ENCODE data around the gene SRSF1. TPM values are rescaled to one million over a fixed set of nuclear protein-coding genes. Genes with fewer than 3 reads are reported as not detected.

The SRSF1 gene
- total and polyA plus RNA-seq, 9 donors, result 77.8 to 184 (median 157) TPM

DNA sequence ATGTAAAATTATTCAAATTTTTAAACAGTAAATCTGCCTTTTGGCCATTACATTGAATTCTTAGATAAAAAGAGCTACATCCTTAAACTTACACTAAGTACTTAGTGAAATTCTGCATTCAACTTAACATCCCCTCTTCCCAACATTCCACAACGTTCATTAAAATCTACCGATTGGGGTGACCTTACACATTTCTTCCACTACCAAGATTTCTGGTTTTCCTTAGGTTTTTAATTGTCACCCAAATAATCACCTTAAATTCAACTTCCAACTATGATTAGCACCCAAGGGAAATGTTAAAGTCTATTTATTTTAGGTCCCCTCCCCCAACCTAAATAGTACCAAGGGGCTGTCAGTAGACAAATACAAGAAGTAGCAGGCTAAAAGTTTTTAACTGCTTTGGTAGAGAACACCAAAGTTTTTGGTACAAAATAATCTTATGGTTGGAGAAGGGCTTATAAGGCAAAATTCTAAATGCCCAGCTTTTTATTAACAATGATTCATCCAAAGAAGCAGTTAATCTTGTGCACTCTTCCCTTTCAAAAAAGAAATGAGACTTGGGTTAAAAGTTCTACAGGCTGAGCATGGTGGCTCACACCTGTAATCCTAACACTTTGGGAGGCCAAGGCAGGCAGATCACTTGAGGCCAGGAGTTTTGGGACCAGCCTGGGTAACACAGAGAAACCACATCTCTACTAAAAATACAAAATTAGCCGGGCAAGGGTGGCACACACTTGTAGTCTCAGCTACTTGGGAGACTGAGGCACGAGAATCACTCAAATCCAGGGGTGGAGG is 4.7 kb downstream of the SRSF1 start:
- intact Hi-C loops (cut with DNase I), result no loop called here
- no peak overlapping the region for H3K27ac ChIP-seq
- peaks cover 2% of the 10 kb centered on the region for H3K4me1 ChIP-seq (ENCODE audit: insufficient read depth)
- 55 to 59% (median 58%) methylated on average over 4 of the region's 4 CpGs for WGBS, 3 donors
- TF ChIP-seq POLR2A (IDR thresholded peaks at IDR 0.05), result no peak
- TF ChIP-seq, protein P1, sequence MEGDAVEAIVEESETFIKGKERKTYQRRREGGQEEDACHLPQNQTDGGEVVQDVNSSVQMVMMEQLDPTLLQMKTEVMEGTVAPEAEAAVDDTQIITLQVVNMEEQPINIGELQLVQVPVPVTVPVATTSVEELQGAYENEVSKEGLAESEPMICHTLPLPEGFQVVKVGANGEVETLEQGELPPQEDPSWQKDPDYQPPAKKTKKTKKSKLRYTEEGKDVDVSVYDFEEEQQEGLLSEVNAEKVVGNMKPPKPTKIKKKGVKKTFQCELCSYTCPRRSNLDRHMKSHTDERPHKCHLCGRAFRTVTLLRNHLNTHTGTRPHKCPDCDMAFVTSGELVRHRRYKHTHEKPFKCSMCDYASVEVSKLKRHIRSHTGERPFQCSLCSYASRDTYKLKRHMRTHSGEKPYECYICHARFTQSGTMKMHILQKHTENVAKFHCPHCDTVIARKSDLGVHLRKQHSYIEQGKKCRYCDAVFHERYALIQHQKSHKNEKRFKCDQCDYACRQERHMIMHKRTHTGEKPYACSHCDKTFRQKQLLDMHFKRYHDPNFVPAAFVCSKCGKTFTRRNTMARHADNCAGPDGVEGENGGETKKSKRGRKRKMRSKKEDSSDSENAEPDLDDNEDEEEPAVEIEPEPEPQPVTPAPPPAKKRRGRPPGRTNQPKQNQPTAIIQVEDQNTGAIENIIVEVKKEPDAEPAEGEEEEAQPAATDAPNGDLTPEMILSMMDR (IDR thresholded peaks at IDR 0.05), result no peak
- no peak for TF ChIP-seq EP300 (IDR thresholded peaks at IDR 0.05)
- no peak for DNase-seq
- H3K9me3 ChIP-seq, result no peaks in the 10 kb centered on the region
- H3K27me3 ChIP-seq, result no peaks in the 10 kb centered on the region
- H3K4me3 ChIP-seq, result no peak overlapping the region
- H3K36me3 ChIP-seq, result no peaks in the 10 kb centered on the region

DNA sequence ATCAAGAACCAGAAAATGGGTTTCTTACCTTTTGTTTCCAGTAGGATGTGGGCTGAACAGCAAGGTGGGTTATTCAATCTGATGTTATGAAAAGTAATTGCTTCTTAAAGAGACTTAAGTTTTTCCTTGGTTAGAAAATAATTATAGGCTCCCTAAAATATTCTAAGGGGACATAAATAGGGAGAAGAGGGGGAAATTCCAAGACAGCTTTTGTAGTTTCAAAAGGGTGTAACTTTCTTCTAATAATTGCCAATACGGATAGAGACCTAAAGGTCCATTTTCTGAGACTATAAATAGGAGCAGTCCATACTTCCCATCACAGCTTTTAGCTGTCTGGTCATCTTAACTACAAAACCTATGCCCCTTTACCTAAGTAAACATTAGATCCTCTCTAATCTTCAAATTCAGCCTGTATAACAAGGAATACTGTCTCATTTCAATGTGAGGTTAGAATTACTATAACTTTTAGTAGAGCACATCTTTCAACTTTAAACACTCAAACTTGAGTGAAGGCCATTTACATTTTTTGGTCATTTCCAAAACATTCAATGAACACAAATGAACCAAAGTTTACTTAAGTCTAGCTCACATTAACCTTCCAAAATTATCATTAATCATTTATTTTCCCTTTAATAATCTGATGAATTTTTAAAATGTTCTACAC is 5.5 kb downstream of the SRSF1 start:
- WGBS, 3 donors, result 37 to 58% (median 50%) methylated on average over 1 of the region's 1 CpG
- Histone ChIP-seq H3K27ac (no peak overlapping the region), H3K27me3 (no peaks in the 10 kb centered on the region), H3K36me3 (no peaks in the 10 kb centered on the region), H3K9me3 (no peaks in the 10 kb centered on the region), H3K4me3 (no peak overlapping the region), H3K4me1 (ENCODE audit: insufficient read depth) (peaks cover 2% of the 10 kb centered on the region)
- TF ChIP-seq, protein P1 (IDR thresholded peaks at IDR 0.05), result no peak
- TF ChIP-seq EP300 (IDR thresholded peaks at IDR 0.05) (no peak), POLR2A (IDR thresholded peaks at IDR 0.05) (no peak)
- intact Hi-C loops (cut with DNase I), result no loop called here
- no peak for DNase-seq

DNA sequence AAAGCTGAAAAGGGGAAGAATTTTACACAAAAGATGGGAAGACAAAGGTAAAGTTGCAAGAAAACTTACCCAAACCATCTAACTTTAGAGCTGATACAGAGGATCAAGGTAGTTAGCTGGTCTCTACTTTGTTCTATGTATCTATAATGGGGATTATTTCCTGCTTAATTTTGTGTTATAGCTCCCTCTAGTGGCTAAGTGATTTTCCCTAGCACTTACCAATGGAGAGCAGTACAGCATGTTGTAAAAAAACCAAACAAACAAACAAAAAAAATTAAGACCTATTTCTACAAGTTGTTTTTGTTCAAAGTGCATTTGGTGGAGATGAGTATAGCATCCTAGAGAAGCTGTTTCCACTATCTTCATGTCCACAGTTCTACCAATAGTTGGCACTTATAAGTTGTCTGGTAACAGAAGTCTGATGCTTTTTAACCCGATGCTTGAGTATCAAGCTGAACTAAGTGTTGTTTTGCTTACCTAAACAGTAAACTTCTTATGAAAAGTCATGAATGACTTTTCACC is 7.5 kb downstream of the SRSF1 start:
- Histone ChIP-seq H3K36me3 (no peaks in the 10 kb centered on the region), H3K4me3 (no peak overlapping the region), H3K4me1 (ENCODE audit: insufficient read depth) (no peaks in the 10 kb centered on the region), H3K9me3 (no peaks in the 10 kb centered on the region), H3K27me3 (no peaks in the 10 kb centered on the region), H3K27ac (no peak overlapping the region)
- intact Hi-C loops (cut with DNase I), result loop anchor here in 3 of 4 donors (2.0 to 5.0 kb wide), 2 partner anchors 141 to 142 kb away; no protein-coding TSS in a partner anchor
- no peak for TF ChIP-seq POLR2A (IDR thresholded peaks at IDR 0.05)
- no peak for TF ChIP-seq EP300 (IDR thresholded peaks at IDR 0.05)
- TF ChIP-seq, protein P1 (IDR thresholded peaks at IDR 0.05), result peak; percentile 69 to 75 (median 74)
- WGBS, 3 donors, result 45 to 70% (median 49%) methylated on average over 1 of the region's 1 CpG
- DNase-seq, result no peak

DNA sequence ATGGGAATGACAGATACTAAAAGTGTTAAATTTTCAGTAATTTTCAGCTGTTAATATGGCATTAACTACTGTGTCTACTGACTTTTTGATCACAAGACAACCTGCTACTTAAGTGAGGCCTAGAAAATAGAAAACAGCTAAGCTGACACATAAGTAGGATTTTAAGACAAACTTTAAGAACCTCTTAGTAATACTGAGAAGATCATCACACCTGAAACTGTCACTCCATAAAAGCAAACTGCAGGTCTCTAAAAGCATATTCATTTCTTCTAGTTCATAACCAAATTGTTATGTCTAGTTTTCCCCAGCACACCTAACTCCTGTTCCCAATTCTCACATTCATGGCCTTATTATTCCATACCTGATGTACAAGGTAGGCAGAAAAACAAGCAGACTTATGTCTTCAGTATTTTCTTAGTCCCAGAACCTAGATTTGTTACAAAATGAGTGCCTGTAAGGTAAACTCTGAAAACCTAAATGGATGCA is 8.0 kb downstream of the SRSF1 start:
- TF ChIP-seq, protein P1 (IDR thresholded peaks at IDR 0.05), result no peak
- TF ChIP-seq EP300 (IDR thresholded peaks at IDR 0.05) (no peak), POLR2A (IDR thresholded peaks at IDR 0.05) (no peak)
- Histone ChIP-seq H3K27ac (no peak overlapping the region), H3K9me3 (no peaks in the 10 kb centered on the region), H3K27me3 (no peaks in the 10 kb centered on the region), H3K36me3 (no peaks in the 10 kb centered on the region), H3K4me3 (no peak overlapping the region), H3K4me1 (ENCODE audit: insufficient read depth) (no peaks in the 10 kb centered on the region)
- no peak for DNase-seq
- intact Hi-C loops (cut with DNase I), result loop anchor here in 3 of 4 donors (2.0 to 5.0 kb wide), 2 partner anchors 140 to 142 kb away; no protein-coding TSS in a partner anchor

Data from ovary (tissue), 9 donors.